ENCODE results near the gene GUCD1. TPM values are rescaled to one million over a fixed set of nuclear protein-coding genes. Genes with fewer than 3 reads are reported as not detected.
A peak's percentile ranks its signal among the peaks of the same experiment; 100 is the strongest.

Gene GUCD1
- total and polyA plus RNA-seq, 2 of the 8 experiments (the other 6 are each of a cell fraction or from before 2014, with no cell fraction given): 85.2 to 128 TPM

- Histone ChIP-seq H3K27ac (ENCODE audit: low read depth, low read length) (no peak overlapping the region), H3K79me2 (ENCODE audit: control insufficient read depth in 1 of 2, insufficient read depth in 2 of 2, low read length in 2 of 2) (no peaks in the 10 kb centered on the region), H3K79me1 (ENCODE audit: low read depth, low read length) (no peaks in the 10 kb centered on the region), H3K14ac (ENCODE audit: insufficient read length) (no peak overlapping the region), H3K18ac (ENCODE audit: extremely low read depth, low read length) (no peak overlapping the region), H4K20me1 (replicated peaks in 1 of 2; ENCODE audit: control insufficient read depth in 1 of 2, insufficient read depth in 2 of 2, low read length in 2 of 2) (no peaks in the 10 kb centered on the region), H2BK120ac (replicated peaks; ENCODE audit: low read depth, low read length) (no peak overlapping the region), H2BK5ac (ENCODE audit: low read depth, low read length) (no peak overlapping the region), H3K9me3 (ENCODE audit: insufficient read depth in 2 of 2, low read depth in 1 of 2, low read length in 1 of 2) (peaks cover 3 to 10% of the 10 kb centered on the region in 2 experiments; a peak in 3 of 4 replicates), H4K91ac (replicated peaks; ENCODE audit: insufficient read length, low read length) (no peak overlapping the region), H3K23me2 (ENCODE audit: low read depth, low read length) (peaks cover 6% of the 10 kb centered on the region; the same call in 1 of the 2 replicates), H3K56ac (replicated peaks; ENCODE audit: insufficient read length, low read depth, low read length) (no peak overlapping the region), H2BK12ac (ENCODE audit: low read depth, low read length) (0 out of 2 replicates have a peak overlapping the region, but pooled peaks have one; percentile 77), H3K4me3 (ENCODE audit: extremely low read depth in 1 of 4, insufficient read depth in 2 of 4, low read depth in 3 of 4, low read length in 4 of 4) (no peak overlapping the region), H3K4me2 (ENCODE audit: insufficient read depth in 1 of 2, low read depth in 2 of 2, low read length in 2 of 2) (no peak overlapping the region; a peak in 1 of 4 replicates), H2BK15ac (ENCODE audit: low read length) (0 out of 2 replicates have a peak overlapping the region, but pooled peaks have one; percentile 66), H3K9ac (replicated peaks in 1 of 4; ENCODE audit: extremely low read depth in 1 of 4, low read depth in 3 of 4, low read length in 3 of 4) (no peak overlapping the region), H4K8ac (ENCODE audit: extremely low read depth, insufficient read depth, low read length) (peak overlapping the region; percentile 75; the same call in 1 of the 2 replicates), H4K5ac (ENCODE audit: insufficient read length, low read depth, low read length) (no peak overlapping the region), H2BK20ac (ENCODE audit: low read length) (no peak overlapping the region), H2AK5ac (ENCODE audit: low read depth, low read length) (0 out of 2 replicates have a peak overlapping the region, but pooled peaks have one; percentile 46), H3K36me3 (ENCODE audit: control insufficient read depth in 2 of 4, insufficient read depth in 4 of 4, low read length in 3 of 4) (peaks cover 0 to 5% (median 0%) of the 10 kb centered on the region in 4 experiments; a peak in 2 of 8 replicates), H3K23ac (ENCODE audit: insufficient read length) (no peak overlapping the region), H3K4me1 (replicated peaks in 1 of 4; ENCODE audit: control insufficient read depth in 3 of 4, insufficient read depth in 4 of 4, low read length in 3 of 4) (peaks cover 0 to 9% (median 2%) of the 10 kb centered on the region in 4 experiments; a peak in 4 of 7 replicates), H3K27me3 (replicated peaks in 1 of 4; ENCODE audit: control insufficient read depth in 3 of 4, extremely low read depth in 1 of 4, insufficient read depth in 3 of 4, low read length in 3 of 4) (peaks cover 20 to 36% (median 30%) of the 10 kb centered on the region in 4 experiments), H3K4ac (replicated peaks; ENCODE audit: insufficient read length, low read depth, low read length) (no peak overlapping the region), H2AFZ (ENCODE audit: low read length) (no peak overlapping the region)
- FAIRE-seq (no peak), DNase-seq (ENCODE audit: low read depth in 1 of 2, low spot score in 2 of 2) (no peak)
- CTCF ChIA-PET (ENCODE audit: partially characterized antibody): interaction anchor here (1.1 to 15.1 kb wide), 4 partner anchors 9 to 75 kb away, joined by 3 to 201 read pairs (median 6); no protein-coding TSS in a partner anchor
- WGBS, 2 experiments (ENCODE audit: extremely low coverage in 1 of 2, insufficient coverage in 1 of 2, insufficient read length in 1 of 2, insufficient replicate concordance in 2 of 2, low coverage in 1 of 2, low lambda C conversion rate in 2 of 2, missing lambda C conversion rate in 1 of 2): 94% methylated on average over 16 of the region's 17 CpGs; no CpG with 5 or more reads in 1 of the 2 experiments
- POLR2A ChIA-PET (ENCODE audit: partially characterized antibody): interaction anchor here (1.3 kb wide), 1 partner anchor 71 kb away, joined by 3 read pairs; no protein-coding TSS in a partner anchor
- TF ChIP-seq RNF2 (IDR thresholded peaks at IDR 0.05; ENCODE audit: borderline replicate concordance, low read depth, low read length, missing control alignments, poor library complexity, severe bottlenecking) (peak; percentile 66), FOSL1 (IDR thresholded peaks at IDR 0.05; ENCODE audit: insufficient read depth, low read depth, low read length) (no peak)
Measured at GRCh38 chr22:24495365-24495675, 59.6 kb downstream of the GUCD1 start.
